PFSK-1 (cell line): ENCODE results near the gene KRT222.

Experiments used
- POLR2AphosphoS5 ChIP-seq: IDR thresholded peaks from 2 replicates; pipeline ENCODE4 v1.6.1; 2012; ENCODE audit warnings: low read depth, mild to moderate bottlenecking, control low read depth, low read length, moderate library complexity
- REST ChIP-seq, 2 experiments: IDR thresholded peaks; 2 replicates each; pipeline versions ENCODE4 v1.6.1 to v1.8.0; 2011 to 2012; ENCODE audit warnings: low read depth in 2 of 2, low read length in 2 of 2, control low read depth in 1 of 2, inconsistent platforms in 1 of 2, mild to moderate bottlenecking in 1 of 2, moderate library complexity in 1 of 2; ENCODE audit not compliant: insufficient read depth in 1 of 2
- SIN3A ChIP-seq: IDR thresholded peaks from 2 replicates; pipeline ENCODE4 v1.6.1; 2012; ENCODE audit warnings: mild to moderate bottlenecking, low read length, moderate library complexity, borderline replicate concordance; ENCODE audit not compliant: insufficient read depth
- TAF1 ChIP-seq: IDR thresholded peaks from 2 replicates; pipeline ENCODE4 v1.6.1; 2012; ENCODE audit warnings: low read length, control low read depth, borderline replicate concordance; ENCODE audit not compliant: insufficient read depth

GRCh38 chr17:40645291-40645690 is 19.7 kb downstream of the KRT222 start:
- TF ChIP-seq SIN3A, result no peak
- TF ChIP-seq POLR2AphosphoS5, result no peak
- no peak for TF ChIP-seq REST (IDR thresholded peaks at IDR 0.05; ENCODE audit: insufficient read depth in 1 of 2, low read depth in 2 of 2, low read length in 2 of 2)
- TF ChIP-seq TAF1, result no peak
